Endometrium (tissue), 2 donors: ENCODE measurements around the gene VCY.
"Not testable (repeated sequence)": the region's sequence is repeated elsewhere in the genome, so short reads cannot be mapped to it uniquely, and the experiment has no call there.

ENCODE experiments used
- FAIRE-seq: peaks from 2 replicates; lab custom pipeline; 2012; peaks lifted over from hg19 to GRCh38; lab: Jason Lieb, UNC
- donor health status: control.
- donor health status: control.

Gene VCY

DNA sequence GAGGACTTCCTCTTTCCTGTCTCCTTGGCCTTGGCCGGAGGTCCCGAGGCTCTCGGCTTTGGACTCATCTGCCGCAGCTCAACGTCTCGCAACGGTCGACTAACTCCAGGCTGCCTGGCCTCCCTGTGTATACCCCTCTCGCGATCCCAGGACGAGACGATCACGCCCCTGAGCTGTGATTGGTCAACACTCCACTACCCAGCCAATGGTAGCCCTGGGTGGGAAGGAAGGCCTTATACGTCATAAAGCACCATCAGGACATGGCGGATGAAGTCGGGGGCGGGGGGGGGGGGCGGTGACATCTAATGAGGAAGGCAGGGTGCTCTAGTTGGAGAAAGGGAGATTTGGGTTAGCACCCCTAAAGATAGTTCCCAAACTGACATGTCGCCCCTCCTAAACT, at the start of gene VCY:
TSS of gene VCY (minus strand) at position 101 of the 400 bp plus-strand sequence. CDS start at position 68, 33 bp downstream.
- not testable (repeated sequence) for FAIRE-seq

DNA sequence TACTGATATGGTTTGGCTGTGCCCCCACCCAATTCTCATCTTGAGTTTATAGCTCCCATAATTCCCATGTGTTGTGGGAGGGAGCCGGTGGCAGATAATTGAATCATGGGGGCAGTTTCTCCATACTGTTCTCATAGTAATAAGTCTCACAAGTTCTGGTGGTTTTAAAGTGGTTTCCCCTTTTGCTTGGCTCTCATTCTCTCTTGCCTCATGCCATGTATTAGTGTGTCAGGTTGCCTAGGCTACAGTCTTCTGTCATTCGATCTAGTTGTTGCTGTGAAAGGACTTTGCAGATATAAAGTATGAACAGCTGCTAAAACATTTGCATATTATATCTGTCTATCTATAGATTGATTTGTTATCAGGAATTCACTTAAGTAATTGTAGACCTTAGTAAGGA, 44.1 kb upstream of the VCY start:
- FAIRE-seq = not testable (repeated sequence)

DNA sequence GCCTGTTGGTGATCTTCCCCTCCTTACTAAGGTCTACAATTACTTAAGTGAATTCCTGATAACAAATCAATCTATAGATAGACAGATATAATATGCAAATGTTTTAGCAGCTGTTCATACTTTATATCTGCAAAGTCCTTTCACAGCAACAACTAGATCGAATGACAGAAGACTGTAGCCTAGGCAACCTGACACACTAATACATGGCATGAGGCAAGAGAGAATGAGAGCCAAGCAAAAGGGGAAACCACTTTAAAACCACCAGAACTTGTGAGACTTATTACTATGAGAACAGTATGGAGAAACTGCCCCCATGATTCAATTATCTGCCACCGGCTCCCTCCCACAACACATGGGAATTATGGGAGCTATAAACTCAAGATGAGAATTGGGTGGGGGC, 25.6 kb upstream of the VCY start:
- FAIRE-seq = not testable (repeated sequence)

DNA sequence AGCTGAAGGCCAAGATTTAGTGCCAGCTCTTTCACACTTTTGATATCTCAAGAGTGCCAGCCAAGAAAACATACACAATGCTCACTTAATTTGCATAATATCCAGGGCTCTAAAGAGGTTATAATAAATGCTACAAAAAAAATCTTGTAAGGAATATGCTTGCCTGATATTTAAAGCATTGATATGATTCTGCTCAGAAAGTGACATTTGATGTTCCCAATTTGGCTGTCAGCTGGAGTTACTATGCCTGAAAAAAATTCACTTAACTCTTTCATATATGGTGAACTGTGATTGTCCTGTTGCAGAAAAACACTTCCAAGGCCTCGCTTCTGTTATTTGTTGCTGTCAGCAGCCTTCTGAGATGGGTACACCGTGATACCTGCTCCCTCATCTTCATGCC, 43.9 kb downstream of the VCY start:
- FAIRE-seq = not testable (repeated sequence)
